ENCODE results near the gene IER5. TPM values are rescaled to one million over a fixed set of nuclear protein-coding genes. Genes with fewer than 3 reads are reported as not detected.

The IER5 gene
- total and polyA plus RNA-seq, 2 of the 13 experiments (the other 11 are each of a cell fraction or from before 2014, with no cell fraction given) = 2.5 to 3.5 TPM

DNA sequence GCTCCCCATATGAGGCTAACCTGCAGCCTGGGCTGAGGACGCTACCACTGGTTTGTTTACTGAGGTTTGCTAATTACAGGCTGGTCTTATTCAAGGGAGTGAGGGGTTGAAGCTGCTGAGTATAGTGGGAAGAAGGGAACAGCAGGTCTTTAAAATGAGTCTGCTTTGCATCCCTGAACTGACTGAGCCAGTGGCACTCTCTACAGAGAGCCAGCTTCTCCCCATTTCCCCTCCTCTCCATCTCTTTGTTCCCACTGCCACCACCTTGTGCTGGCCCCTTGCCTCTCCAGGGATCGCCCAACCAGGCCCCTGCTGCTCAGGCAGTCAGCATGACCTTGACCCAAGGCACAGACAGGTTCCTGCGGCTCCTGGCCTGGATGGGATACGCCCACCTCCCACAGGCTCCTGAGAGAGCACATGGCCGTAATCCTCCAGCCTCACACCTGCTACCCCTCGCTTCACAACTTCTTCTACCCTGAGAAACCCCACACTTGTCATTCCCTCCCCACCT is 45.0 kb downstream of the IER5 start (continued):
- TF ChIP-seq NPAS2 (CRISPR knock-in tag; IDR thresholded peaks at IDR 0.05; ENCODE audit: borderline replicate concordance) (no peak), ZNF282 (IDR thresholded peaks at IDR 0.05; ENCODE audit: partially characterized antibody) (no peak), MYNN (CRISPR knock-in tag; IDR thresholded peaks at IDR 0.05; ENCODE audit: low read depth) (no peak), ZNF878 (CRISPR knock-in tag; IDR thresholded peaks at IDR 0.05) (no peak), ZNF496 (CRISPR knock-in tag; IDR thresholded peaks at IDR 0.05; ENCODE audit: insufficient replicate concordance) (no peak), SIN3B (IDR thresholded peaks at IDR 0.05; ENCODE audit: low read length) (no peak), HOXA5 (CRISPR knock-in tag; IDR thresholded peaks at IDR 0.05) (no peak), LCORL (IDR thresholded peaks at IDR 0.05) (no peak), LCORL (CRISPR knock-in tag; IDR thresholded peaks at IDR 0.05) (peak; percentile 38; the same call in 1 of the 2 replicates), RFXANK (CRISPR knock-in tag; IDR thresholded peaks at IDR 0.05) (no peak), PHF8 (CRISPR knock-in tag; IDR thresholded peaks at IDR 0.05) (no peak), MED8 (CRISPR knock-in tag; IDR thresholded peaks at IDR 0.05; ENCODE audit: insufficient replicate concordance) (no peak), ZNF766 (CRISPR knock-in tag; IDR thresholded peaks at IDR 0.05; ENCODE audit: borderline replicate concordance) (no peak), SCMH1 (CRISPR knock-in tag; IDR thresholded peaks at IDR 0.05; ENCODE audit: borderline replicate concordance) (no peak), NFE2L1 (CRISPR knock-in tag; IDR thresholded peaks at IDR 0.05; ENCODE audit: borderline replicate concordance) (no peak), HNRNPUL1 (IDR thresholded peaks at IDR 0.05; ENCODE audit: low read depth, low read length) (no peak), DNMT3B (CRISPR knock-in tag; conservative IDR thresholded peaks at IDR 0.05) (no peak), ZNF329 (CRISPR knock-in tag; IDR thresholded peaks at IDR 0.05; ENCODE audit: low read depth) (no peak), ZNF589 (CRISPR knock-in tag; conservative IDR thresholded peaks at IDR 0.05) (no peak), PLRG1 (conservative IDR thresholded peaks at IDR 0.05) (no peak), RARA (CRISPR knock-in tag; IDR thresholded peaks at IDR 0.05) (peak; percentile 96), SP1 (IDR thresholded peaks at IDR 0.05) (no peak), SP1 (CRISPR knock-in tag; IDR thresholded peaks at IDR 0.05) (peak; percentile 59), ZFP36L1 (CRISPR knock-in tag; IDR thresholded peaks at IDR 0.05) (peak; percentile 70; the same call in 1 of the 2 replicates)
- TF ChIP-seq, protein P1, sequence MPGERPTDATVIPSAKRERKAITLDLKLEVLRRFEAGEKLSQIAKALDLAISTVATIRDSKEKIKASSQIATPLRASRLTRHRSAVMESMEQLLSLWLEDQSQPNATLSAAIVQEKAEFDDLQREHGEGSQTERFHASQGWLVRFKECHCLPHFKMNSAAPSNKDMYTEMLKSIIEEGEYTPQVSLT (CRISPR knock-in tag; IDR thresholded peaks at IDR 0.05; ENCODE audit: borderline replicate concordance, low read depth) = no peak
- TF ChIP-seq, protein P2, sequence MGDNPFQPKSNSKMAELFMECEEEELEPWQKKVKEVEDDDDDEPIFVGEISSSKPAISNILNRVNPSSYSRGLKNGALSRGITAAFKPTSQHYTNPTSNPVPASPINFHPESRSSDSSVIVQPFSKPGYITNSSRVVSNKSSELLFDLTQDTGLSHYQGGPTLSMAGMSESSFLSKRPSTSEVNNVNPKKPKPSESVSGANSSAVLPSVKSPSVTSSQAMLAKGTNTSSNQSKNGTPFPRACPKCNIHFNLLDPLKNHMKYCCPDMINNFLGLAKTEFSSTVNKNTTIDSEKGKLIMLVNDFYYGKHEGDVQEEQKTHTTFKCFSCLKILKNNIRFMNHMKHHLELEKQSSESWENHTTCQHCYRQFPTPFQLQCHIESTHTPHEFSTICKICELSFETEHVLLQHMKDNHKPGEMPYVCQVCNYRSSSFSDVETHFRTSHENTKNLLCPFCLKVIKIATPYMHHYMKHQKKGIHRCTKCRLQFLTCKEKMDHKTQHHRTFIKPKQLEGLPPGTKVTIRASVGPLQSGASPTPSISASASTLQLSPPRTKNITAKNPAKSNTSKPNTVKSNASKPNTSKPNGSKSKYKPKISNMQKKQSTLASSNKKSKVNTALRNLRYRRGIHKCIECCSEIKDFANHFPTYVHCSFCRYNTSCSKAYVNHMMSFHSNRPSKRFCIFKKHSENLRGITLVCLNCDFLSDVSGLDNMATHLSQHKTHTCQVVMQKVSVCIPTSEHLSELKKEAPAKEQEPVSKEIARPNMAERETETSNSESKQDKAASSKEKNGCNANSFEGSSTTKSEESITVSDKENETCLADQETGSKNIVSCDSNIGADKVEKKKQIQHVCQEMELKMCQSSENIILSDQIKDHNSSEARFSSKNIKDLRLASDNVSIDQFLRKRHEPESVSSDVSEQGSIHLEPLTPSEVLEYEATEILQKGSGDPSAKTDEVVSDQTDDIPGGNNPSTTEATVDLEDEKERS (CRISPR knock-in tag; IDR thresholded peaks at IDR 0.05) = no peak
- TF ChIP-seq, protein P3, sequence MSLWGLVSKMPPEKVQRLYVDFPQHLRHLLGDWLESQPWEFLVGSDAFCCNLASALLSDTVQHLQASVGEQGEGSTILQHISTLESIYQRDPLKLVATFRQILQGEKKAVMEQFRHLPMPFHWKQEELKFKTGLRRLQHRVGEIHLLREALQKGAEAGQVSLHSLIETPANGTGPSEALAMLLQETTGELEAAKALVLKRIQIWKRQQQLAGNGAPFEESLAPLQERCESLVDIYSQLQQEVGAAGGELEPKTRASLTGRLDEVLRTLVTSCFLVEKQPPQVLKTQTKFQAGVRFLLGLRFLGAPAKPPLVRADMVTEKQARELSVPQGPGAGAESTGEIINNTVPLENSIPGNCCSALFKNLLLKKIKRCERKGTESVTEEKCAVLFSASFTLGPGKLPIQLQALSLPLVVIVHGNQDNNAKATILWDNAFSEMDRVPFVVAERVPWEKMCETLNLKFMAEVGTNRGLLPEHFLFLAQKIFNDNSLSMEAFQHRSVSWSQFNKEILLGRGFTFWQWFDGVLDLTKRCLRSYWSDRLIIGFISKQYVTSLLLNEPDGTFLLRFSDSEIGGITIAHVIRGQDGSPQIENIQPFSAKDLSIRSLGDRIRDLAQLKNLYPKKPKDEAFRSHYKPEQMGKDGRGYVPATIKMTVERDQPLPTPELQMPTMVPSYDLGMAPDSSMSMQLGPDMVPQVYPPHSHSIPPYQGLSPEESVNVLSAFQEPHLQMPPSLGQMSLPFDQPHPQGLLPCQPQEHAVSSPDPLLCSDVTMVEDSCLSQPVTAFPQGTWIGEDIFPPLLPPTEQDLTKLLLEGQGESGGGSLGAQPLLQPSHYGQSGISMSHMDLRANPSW (CRISPR knock-in tag; IDR thresholded peaks at IDR 0.05; ENCODE audit: borderline replicate concordance) = no peak
